H1 (cell line): Measurements from ENCODE around the gene SLC35F3.

Source experiments
- BRCA1 ChIP-seq: IDR thresholded peaks from 2 replicates; pipeline ENCODE4 v1.6.1; 2012; ENCODE audit warnings: low read depth, low read length, improper control_type of control experiment
- CTCF ChIP-seq, 3 experiments: IDR thresholded peaks; 1 replicate in 2 of 3; 2 replicates in 1 of 3; pipeline versions ENCODE4 v1.5.1 to v1.6.1; 2011; ENCODE audit warnings: low read length in 3 of 3, mild to moderate bottlenecking in 3 of 3, inconsistent platforms in 2 of 3, low read depth in 1 of 3, moderate library complexity in 1 of 3; ENCODE audit not compliant: insufficient read depth in 1 of 3; ENCODE audit errors: control extremely low read depth in 1 of 3
- MAFK ChIP-seq: IDR thresholded peaks from 2 replicates; pipeline ENCODE4 v1.6.1; 2012; ENCODE audit warnings: low read depth, mild to moderate bottlenecking, improper control_type of control experiment, low read length
- POLR2A ChIP-seq, 2 experiments: IDR thresholded peaks; 1 replicate in 1 of 2; 2 replicates in 1 of 2; pipeline ENCODE4 v1.6.1; 2011; ENCODE audit warnings: low read depth in 2 of 2, low read length in 2 of 2, mild to moderate bottlenecking in 2 of 2; ENCODE audit errors: control extremely low read depth in 1 of 2
- SP1 ChIP-seq: IDR thresholded peaks from 2 replicates; pipeline ENCODE4 v1.6.1; 2011; ENCODE audit warnings: low read depth, low read length
- SP2 ChIP-seq: IDR thresholded peaks from 2 replicates; pipeline ENCODE4 v1.6.1; 2012; ENCODE audit warnings: mild to moderate bottlenecking, low read length, inconsistent platforms
- SUZ12 ChIP-seq: fragments of 200-600 bp; sonication (generic); IDR thresholded peaks from 2 replicates; pipeline ENCODE4 v1.6.1; 2012; ENCODE audit warnings: mild to moderate bottlenecking, inconsistent platforms, low read length, moderate library complexity, mixed read lengths
- TCF12 ChIP-seq: IDR thresholded peaks from 2 replicates; pipeline ENCODE4 v1.6.1; 2011; ENCODE audit warnings: low read depth, mild to moderate bottlenecking, low read length
- YY1 ChIP-seq: IDR thresholded peaks from 2 replicates; pipeline ENCODE4 v1.6.1; 2011; ENCODE audit warnings: low read depth, mild to moderate bottlenecking, low read length
- TF ChIP-seq, protein P1 (sequence below): IDR thresholded peaks from 2 replicates; pipeline ENCODE4 v1.6.1; 2012; ENCODE audit warnings: inconsistent platforms

GRCh38 chr1:234324821-234325220 lies 420.3 kb downstream of the SLC35F3 start:
- TF ChIP-seq MAFK: no peak
- no peak for TF ChIP-seq YY1
- TF ChIP-seq SUZ12: no peak
- no peak for TF ChIP-seq BRCA1
- no peak for TF ChIP-seq CTCF (IDR thresholded peaks at IDR 0.05; ENCODE audit: control extremely low read depth in 1 of 3, insufficient read depth in 1 of 3, low read depth in 1 of 3, low read length in 3 of 3)
- TF ChIP-seq SP2: no peak
- TF ChIP-seq, protein P1, sequence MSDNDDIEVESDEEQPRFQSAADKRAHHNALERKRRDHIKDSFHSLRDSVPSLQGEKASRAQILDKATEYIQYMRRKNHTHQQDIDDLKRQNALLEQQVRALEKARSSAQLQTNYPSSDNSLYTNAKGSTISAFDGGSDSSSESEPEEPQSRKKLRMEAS: no peak
- TF ChIP-seq TCF12: no peak
- TF ChIP-seq SP1: no peak
- TF ChIP-seq POLR2A (IDR thresholded peaks at IDR 0.05; ENCODE audit: control extremely low read depth in 1 of 2, low read depth in 2 of 2, low read length in 2 of 2): no peak
